NCI-H1694 treated with DMSO at 0.1 percent for 48 hours (cell line): Measurements from ENCODE around the gene LMF2.
"Not testable (repeated sequence)": the region's sequence is repeated elsewhere in the genome, so short reads cannot be mapped to it uniquely, and the experiment has no call there.

Experiments
- DNase-seq: peaks from one replicate; lab custom pipeline; 2025; lab: John Stamatoyannopoulos, UW

LMF2 gene

DNA sequence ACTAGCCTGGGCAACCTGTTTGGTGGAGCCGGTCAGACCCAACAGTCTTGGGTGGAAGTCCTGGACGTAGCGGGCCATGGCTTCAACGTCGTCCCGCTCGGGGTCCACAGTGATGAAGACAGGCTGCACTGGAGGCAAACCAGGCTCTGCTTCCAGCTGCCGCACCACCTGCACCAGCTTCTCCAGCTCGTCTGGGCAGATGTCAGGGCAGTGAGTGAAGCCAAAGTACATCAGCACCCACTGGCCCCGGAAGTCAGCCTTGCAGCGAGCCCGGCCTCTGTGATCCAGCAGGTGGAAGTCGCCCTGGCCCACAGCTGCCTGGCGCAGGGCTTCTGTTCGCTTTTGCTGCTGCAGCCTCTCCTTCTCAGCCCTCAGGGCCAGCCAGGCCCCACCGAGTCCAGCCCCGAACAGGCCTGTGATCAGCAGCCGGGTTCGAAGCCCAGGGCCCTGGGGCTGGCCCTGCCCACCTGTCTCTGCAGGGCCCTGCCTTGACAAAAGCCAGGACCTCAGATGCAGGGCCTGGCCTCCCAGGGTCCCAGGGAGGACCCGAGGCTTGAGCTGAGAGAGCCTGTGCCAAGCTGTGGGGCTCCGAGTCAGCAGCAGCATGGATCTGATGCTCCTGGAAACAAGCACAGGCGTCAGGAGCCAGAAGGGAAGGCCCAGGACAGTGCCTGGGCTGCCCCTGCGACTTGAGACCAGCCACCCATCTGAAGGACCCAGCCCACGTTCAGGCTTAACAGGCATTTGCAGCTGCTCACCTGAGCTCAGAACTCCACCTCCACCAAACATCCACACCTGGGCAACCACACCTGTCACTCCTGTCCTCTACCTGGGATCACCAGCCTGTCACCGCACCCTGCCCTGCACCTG lies 16.5 kb upstream of the LMF2 start:
- no peak for DNase-seq

- no peak for DNase-seq
Observed at GRCh38 chr22:50523458-50523805, 15.9 kb upstream of the LMF2 start.

GRCh38 chr22:50522806-50523438 lies 15.4 kb upstream of the LMF2 start:
- DNase-seq, result no peak

DNA sequence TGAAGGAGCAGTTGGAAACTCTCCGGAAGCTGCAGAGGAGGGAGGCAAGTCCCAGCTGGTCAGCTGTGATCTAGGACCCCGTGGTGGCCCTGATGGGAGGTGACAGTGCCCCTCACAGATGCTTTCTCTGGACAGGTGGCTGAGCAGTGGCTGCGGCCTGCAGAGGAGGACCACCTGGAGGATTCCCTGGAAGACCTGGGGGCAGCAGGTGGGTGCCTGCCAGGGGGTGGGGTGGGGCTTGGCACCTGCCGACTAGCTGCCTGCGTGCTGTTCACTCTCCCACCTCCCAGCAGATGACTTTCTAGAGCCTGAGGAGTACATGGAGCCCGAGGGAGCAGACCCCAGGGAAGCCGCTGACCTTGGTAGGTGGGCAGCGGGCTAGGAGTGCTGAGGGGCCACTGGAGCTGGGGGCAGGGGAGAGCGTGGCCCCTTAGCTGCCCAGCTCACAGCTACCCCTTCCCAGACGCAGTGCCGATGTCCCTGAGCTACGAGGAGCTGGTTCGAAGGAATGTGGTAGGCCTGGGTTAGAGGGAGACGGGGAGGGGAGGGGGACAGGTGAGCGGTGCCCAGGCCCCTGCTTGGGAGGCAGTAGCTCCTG lies 14.8 kb upstream of the LMF2 start:
- DNase-seq, result no peak

GRCh38 chr22:50521710-50522109 lies 14.2 kb upstream of the LMF2 start:
- no peak for DNase-seq

DNA sequence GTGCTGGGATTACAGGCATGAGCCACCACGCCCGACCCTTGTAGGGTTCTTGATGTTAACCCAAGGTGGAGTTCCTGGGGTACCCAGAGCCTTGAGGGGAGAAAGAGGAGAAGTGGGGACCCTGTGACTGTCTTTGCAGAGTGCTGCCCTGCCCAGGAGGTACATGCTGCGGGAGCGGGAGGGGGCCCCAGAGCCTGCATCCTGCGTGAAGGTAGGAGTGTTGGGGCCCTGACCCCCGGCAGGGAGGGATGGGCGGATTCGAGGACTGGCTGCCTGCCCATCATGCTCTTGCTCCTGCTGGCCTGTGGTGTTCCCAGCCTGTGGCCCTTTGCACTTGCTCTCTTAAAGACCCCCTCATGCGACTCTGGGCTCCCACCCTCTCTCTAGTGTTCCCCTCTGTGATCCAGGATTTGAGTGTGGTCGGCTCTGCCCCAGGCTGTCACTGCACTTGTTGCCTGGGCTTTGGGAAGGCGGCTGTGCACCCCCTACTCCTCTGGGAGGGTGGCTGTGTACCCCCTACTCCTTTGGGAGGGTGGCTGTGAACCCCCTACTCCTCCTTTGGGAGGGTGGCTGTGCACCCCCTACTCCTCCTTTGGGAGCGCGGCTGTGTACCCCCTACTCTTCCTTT lies 13.4 kb upstream of the LMF2 start:
- DNase-seq, result no peak

GRCh38 chr22:50520184-50520583 lies 12.7 kb upstream of the LMF2 start:
- DNase-seq, result not testable (repeated sequence)

DNA sequence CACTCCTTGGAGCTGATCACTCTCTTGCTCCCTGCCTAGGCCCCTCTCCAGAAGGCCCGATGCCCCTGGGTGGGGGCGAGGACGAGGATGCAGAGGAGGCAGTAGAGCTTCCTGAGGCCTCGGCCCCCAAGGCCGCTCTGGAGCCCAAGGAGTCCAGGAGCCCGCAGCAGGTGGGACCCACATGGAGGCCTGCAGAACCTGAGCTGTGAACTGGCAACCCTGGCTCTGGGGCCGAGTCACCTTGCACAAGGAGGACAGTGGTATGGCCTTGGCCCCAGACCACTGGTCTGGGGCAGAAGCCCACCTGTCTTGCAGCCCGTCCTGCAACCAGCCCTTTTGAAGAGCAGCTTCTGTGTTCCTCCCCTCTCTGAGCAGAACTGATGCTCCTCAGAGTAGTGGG lies 11.6 kb upstream of the LMF2 start:
- no peak for DNase-seq

DNA sequence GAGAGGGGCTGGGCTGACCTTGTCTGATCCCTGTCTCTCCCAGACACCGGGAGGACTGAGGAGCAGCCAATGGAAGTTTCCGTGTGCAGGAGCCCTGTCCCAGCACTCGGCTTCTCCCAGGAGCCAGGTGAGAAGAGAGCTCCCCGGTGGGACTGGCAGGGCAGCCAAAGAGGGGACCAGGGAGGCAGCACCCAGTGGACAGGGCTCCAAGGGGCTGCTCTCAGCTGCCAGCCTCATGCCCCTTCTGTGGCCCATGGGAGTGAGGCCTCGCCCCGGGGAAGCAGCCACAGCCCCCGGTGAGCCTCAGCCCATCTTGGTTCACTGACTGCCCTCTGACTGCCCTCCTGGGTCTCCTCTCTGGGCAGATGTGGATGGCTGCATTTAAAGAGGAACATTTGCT lies 11.1 kb upstream of the LMF2 start:
- no peak for DNase-seq

DNA sequence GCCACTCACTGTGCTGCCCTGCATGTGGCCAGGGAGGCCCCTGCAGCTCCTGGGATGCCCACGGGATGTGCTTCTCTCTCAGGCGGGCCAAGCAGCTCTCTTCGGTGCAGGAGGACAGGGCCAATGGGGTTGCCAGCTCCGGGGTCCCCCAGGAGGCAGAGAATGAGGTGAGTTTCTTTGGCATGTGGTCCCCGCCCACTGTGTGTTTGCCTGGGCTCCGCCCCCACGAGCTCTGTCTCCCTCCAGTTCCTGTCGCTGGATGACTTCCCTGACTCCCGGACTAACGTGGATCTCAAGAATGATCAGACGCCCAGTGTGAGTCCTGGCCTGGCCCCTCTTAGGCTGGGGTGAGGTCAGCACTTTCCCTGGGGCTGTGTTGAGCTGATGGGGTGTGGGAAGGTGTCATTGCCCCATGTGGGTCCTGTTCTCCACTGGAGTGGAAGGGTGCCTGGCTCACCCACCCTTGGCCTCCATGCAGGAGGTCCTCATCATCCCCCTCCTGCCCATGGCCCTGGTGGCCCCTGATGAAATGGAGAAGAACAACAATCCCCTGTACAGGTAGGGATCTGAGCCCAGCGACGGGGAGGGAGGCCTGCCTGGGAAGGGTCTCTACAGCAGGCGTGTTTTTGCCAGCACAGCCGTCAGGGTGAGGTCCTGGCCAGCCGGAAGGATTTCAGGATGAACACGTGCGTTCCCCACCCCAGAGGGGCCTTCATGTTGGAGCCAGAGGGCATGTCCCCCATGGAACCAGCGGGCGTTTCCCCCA lies 10.2 kb upstream of the LMF2 start:
- no peak for DNase-seq

- no peak for DNase-seq
Observed at GRCh38 chr22:50516891-50517290, 9.4 kb upstream of the LMF2 start.

- no peak for DNase-seq
Observed at GRCh38 chr22:50516068-50516467, 8.6 kb upstream of the LMF2 start.

GRCh38 chr22:50513175-50513574 lies 5.7 kb upstream of the LMF2 start:
- DNase-seq, result no peak

GRCh38 chr22:50508897-50509296 lies 1.4 kb upstream of the LMF2 start:
- DNase-seq, result no peak

DNA sequence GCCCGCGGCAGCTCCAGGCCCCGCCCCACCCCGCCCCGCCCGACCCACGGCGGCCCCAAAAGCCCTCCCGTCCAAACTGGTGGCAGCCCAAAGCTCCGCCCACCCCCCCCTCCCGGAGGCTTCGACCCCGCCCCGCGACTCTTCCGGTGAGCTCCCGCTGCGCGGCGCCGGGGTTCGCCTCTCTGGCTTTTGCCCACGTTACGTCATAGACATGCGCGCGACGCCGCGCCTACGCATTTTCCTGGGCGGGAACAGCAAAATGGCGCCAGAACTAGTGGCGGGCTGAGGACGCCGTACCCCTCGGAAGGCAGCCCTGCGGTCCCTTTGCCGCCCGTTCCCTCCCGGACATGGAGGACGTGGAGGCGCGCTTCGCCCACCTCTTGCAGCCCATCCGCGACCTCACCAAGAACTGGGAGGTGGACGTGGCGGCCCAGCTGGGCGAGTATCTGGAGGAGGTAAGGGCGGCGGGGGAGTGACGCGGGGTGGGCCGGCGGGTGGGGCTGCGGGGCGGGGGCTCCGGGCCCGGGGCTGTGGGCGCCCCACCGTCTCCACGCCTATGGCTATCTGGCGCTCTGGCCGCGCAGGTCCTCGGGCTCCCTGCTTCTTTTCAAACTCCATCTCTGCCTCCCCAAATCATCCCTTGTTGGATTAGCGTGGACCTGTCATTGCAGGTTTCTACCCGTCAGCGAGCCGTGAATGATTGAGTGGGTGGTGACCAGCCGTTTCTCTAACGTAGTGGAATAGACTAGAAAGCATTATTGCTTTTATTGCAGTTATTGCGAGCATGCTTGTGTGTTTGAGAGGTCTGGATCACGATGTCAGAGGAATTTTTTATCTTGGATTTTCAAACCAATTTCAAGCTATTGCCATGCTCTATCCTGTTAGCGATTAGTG lies 736 bp upstream of the LMF2 start, which contains the start of gene NCAPH2:
Gene NCAPH2, plus strand, starts transcription at position 234 of the 894 bp plus-strand sequence. Its CDS starts 114 bp downstream, at position 348.
- peak; percentile 94 for DNase-seq

- DNase-seq, result peak; percentile 28
Observed at GRCh38 chr22:50506611-50507420, 686 bp downstream of the LMF2 start.

- peak; percentile 41 for DNase-seq
Observed at GRCh38 chr22:50505776-50506610, 1.5 kb downstream of the LMF2 start.

DNA sequence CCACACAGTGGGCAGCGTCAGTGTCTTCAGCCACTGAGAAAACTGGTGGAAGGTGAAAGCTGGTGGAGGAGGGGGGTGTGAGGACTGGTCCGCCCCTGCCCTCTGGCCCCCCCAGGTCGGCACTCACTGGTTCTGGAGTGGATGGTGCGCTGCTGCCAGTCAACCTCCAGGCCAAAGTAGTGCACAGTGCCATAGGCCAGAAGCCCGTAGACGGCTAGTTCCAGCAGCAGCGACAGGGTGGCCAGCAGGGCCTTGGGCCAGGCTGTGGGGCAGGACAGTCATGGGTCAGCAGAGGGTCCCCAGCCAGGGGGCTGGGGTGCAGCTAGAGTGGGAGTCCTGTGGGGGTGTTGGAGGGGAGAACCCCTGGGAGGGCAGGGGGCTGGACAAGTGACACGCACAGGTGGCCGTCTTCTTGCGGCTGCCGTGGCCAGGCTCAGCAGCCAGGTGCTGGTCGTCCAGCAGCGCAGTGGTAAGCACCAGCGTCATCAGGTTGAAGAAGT lies 2.2 kb downstream of the LMF2 start:
- DNase-seq, result no peak
